ENCODE data around the gene ZNF665.
A peak's percentile ranks its signal among the peaks of the same experiment; 100 is the strongest.
"Not testable (repeated sequence)": the region's sequence is repeated elsewhere in the genome, so short reads cannot be mapped to it uniquely, and the experiment has no call there.

Gene ZNF665

GRCh38 chr19:53156850-53157249, 36.3 kb downstream of the ZNF665 start:
- DNase-seq, result no peak

GRCh38 chr19:53147645-53148044, 45.5 kb downstream of the ZNF665 start:
- peak; percentile 3 for DNase-seq

- DNase-seq, result no peak
These were observed 52.8 kb downstream of the ZNF665 start for GRCh38 chr19:53140351-53140750.

GRCh38 chr19:53136432-53136831, 56.7 kb downstream of the ZNF665 start:
- DNase-seq, result no peak

- peak; percentile 95 for DNase-seq
These were observed 60.8 kb downstream of the ZNF665 start, which contains the start of gene ZNF415 for GRCh38 chr19:53132141-53132991. TSS of gene ZNF415 (minus strand) at chr19:53132910. CDS start at chr19:53122676, 10,234 bp downstream.

GRCh38 chr19:53131727-53132126, 61.4 kb downstream of the ZNF665 start:
- DNase-seq, result no peak

- DNase-seq, result no peak
These were observed 62.0 kb downstream of the ZNF665 start for GRCh38 chr19:53131085-53131590.

- no peak for DNase-seq
These were observed 62.7 kb downstream of the ZNF665 start for GRCh38 chr19:53130506-53130905.

GRCh38 chr19:53126733-53127526, 66.2 kb downstream of the ZNF665 start:
- not testable (repeated sequence) for DNase-seq

GRCh38 chr19:53123400-53123799, 69.8 kb downstream of the ZNF665 start:
- no peak for DNase-seq

All from eye (tissue), 1 donor.